Activated CD4-positive, alpha-beta T cell treated with anti-CD3 and anti-CD28 coated beads, Interleukin-2, amount 50 U/mL, for 4 hours (primary cell): ENCODE data around the gene SLC25A22.

Experiments used
- DNase-seq, 2 experiments: peaks; one replicate each; pipeline ENCODE4 v3.0.0-alpha.2; 2020

The SLC25A22 gene

DNA sequence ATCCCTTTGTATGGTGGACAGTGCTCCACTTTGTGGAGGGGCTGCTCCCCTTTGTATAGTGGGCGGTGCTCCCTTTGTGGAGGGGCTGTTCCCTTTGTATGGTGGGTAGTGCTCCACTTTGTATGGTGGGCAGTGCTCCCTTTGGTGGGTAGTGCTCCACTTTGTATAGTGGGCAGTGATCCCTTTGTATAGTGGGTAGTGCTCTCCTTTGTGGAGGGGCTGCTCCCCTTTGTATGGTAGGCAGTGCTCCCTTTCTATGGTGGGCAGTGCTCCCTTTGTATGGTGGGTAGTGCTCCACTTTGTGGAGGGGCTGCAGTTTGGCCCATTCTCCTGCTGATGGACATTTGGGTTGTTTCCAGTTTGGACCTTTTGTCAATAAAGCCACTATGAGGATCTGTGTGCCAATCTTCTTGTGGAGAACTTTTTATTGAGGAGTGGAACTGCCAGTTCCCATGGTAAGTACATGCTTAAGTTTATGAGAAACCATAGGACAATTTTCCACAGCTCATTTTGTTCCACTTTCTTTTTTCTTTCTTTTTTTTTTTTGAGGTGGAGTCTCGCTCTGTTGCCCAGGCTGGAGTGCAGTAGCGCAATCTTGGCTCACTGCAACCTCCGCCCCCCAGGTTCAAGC, 55.4 kb downstream of the SLC25A22 start:
- no peak for DNase-seq

DNA sequence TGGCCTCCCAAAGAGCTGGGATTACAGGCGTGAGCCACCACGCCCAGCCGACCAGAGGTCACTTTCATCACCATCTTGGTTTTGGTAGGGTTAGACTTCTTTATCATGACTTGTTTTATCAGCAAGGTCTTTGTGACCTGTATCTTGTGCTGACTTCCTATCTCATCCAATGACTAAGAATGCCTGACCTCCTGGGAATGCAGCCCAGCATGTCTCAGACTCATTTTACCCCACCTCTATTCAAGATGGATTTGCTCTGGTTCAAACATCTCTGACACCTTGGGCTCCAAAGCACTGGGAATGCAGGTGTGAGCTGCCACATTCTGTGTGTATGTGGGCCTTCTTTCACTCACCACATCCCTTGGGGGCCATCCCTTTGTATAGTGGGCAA, 55.9 kb downstream of the SLC25A22 start:
- no peak for DNase-seq
